K562 (cell line): ENCODE results near the gene CRYBG1. TPM values are rescaled to one million over a fixed set of nuclear protein-coding genes. Genes with fewer than 3 reads are reported as not detected.

ENCODE experiments used
- ATAC-seq: fragments of 200-7000 bp; cut with Tn5 transposase; 3 replicates; pipeline ENCODE4 v1.9.1; 2020; ENCODE audit warnings: moderate library complexity
- BruUV-seq: library from RNA; stranded (reverse); fragments of 400-500 nt; replicated peaks from 2 replicates; lab custom pipeline; 2021; lab: Mats Ljungman, UMichigan
- CTCF ChIA-PET: fragments of 300-600 bp; formaldehyde crosslinking; extraction: SDS; loops from one replicate; lab custom pipeline; 2021; ENCODE audit warnings: low intra/inter-chr PET ratio; lab: Yijun Ruan, JAX
- POLR2A ChIA-PET: fragments of 300-600, 350-650 bp; sonication (Branson Sonifier 250); formaldehyde crosslinking; extraction: SDS; loops from one replicate; lab custom pipeline; 2021; ENCODE audit warnings: antibody characterized with exemption, inconsistent platforms; lab: Yijun Ruan, JAX
- DNase-seq, 4 experiments: peaks; one replicate each; pipeline versions ENCODE4 v3.0.0 to v3.0.0-alpha.2; 2011 to 2018; ENCODE audit warnings: low spot score in 3 of 4, mixed read lengths in 3 of 4; ENCODE audit errors: extremely low read depth in 1 of 4
- FAIRE-seq: peaks from 2 replicates; lab custom pipeline; 2011; peaks lifted over from hg19 to GRCh38; lab: Jason Lieb, UNC
- H2AFZ ChIP-seq: 2 replicates; pipeline ENCODE4 v1.6.0; 2011; ENCODE audit warnings: low read depth, low read length, control low read depth, inconsistent platforms
- H3K27ac ChIP-seq: fragments of 200-600 bp; 3 replicates; pipeline ENCODE4 v1.8.0; 2011; ENCODE audit warnings: low read depth, mild to moderate bottlenecking, control low read depth, inconsistent platforms, low read length, moderate library complexity, mixed read lengths; ENCODE audit errors: extremely low read depth
- H3K27me3 ChIP-seq, 2 experiments: fragments of 300-600 bp in 1 of 2; 2 replicates in 1 of 2; 3 replicates in 1 of 2; pipeline versions ENCODE4 v1.6.0 to v1.8.0; 2011; ENCODE audit warnings: inconsistent platforms in 2 of 2, low read length in 2 of 2, mild to moderate bottlenecking in 1 of 2, mixed read lengths in 1 of 2, moderate library complexity in 1 of 2; ENCODE audit not compliant: control insufficient read depth in 2 of 2, insufficient read depth in 2 of 2
- H3K36me3 ChIP-seq: fragments of 300-600 bp; 3 replicates; pipeline ENCODE4 v1.8.0; 2011; ENCODE audit warnings: mild to moderate bottlenecking, low read length, inconsistent platforms; ENCODE audit not compliant: control insufficient read depth, insufficient read depth
- H3K4me1 ChIP-seq, 2 experiments: fragments of 200-600 bp in 1 of 2; replicated peaks in 1 of 2; 2 replicates in 1 of 2; 3 replicates in 1 of 2; pipeline versions ENCODE4 v1.5.1 to v1.8.0; 2011; ENCODE audit warnings: inconsistent platforms in 2 of 2, low read length in 2 of 2, mild to moderate bottlenecking in 1 of 2, mixed read lengths in 1 of 2, moderate library complexity in 1 of 2; ENCODE audit not compliant: control insufficient read depth in 2 of 2, insufficient read depth in 2 of 2
- H3K4me2 ChIP-seq: 2 replicates; pipeline ENCODE4 v1.6.1; 2011; ENCODE audit warnings: low read length, control low read depth, inconsistent platforms, mixed read lengths; ENCODE audit not compliant: insufficient read depth
- H3K4me3 ChIP-seq: fragments of 200-600 bp; sonication (generic), shearing (Covaris generic); 2 replicates; pipeline ENCODE4 v1.5.1; 2016; ENCODE audit warnings: control low read depth, inconsistent platforms
- H3K79me2 ChIP-seq: fragments of 200-600 bp; 3 replicates; pipeline ENCODE4 v1.8.0; 2011; ENCODE audit warnings: low read length, inconsistent platforms; ENCODE audit not compliant: control insufficient read depth, insufficient read depth
- H3K9ac ChIP-seq, 2 experiments: 2 replicates each; pipeline versions ENCODE4 v1.6.0 to v1.6.1; 2011; ENCODE audit warnings: low read depth in 2 of 2, low read length in 2 of 2, control low read depth in 1 of 2, inconsistent platforms in 1 of 2, mild to moderate bottlenecking in 1 of 2, mixed read lengths in 1 of 2; ENCODE audit not compliant: insufficient read depth in 1 of 2
- H3K9me1 ChIP-seq: one replicate; pipeline ENCODE4 v1.6.0; 2011; ENCODE audit warnings: inconsistent platforms, mild to moderate bottlenecking, low read length, moderate library complexity; ENCODE audit not compliant: control insufficient read depth, insufficient read depth
- H3K9me3 ChIP-seq: replicated peaks from 2 replicates; pipeline ENCODE4 v1.5.1; 2011; ENCODE audit warnings: low read depth, low read length, inconsistent platforms; ENCODE audit not compliant: control insufficient read depth, insufficient read depth
- H4K20me1 ChIP-seq: replicated peaks from 2 replicates; pipeline ENCODE4 v1.6.1; 2011; ENCODE audit warnings: low read length, inconsistent platforms, mixed read lengths; ENCODE audit not compliant: control insufficient read depth, insufficient read depth
- CBFA2T3 ChIP-seq: fragments of 450-650 bp; IDR thresholded peaks from 2 replicates; pipeline ENCODE4 v1.6.1; 2017
- ELF2 ChIP-seq: fragments of 250-450 bp; sonication (Bioruptor Pico); IDR thresholded peaks from 2 replicates; pipeline ENCODE4 v1.5.0; 2021; ENCODE audit warnings: mild to moderate bottlenecking
- MYBL2 ChIP-seq, 2 experiments: fragments of 450-650 bp in 1 of 2; sonication (generic) in 1 of 2; formaldehyde crosslinking in 1 of 2; IDR thresholded peaks; 2 replicates each; pipeline versions ENCODE4 v1.6.1 to v1.8.1; 2017 to 2022; ENCODE audit warnings: borderline replicate concordance in 1 of 2, inconsistent platforms in 1 of 2, low read depth in 1 of 2, mild to moderate bottlenecking in 1 of 2, missing genetic modification reagents in 1 of 2, moderate library complexity in 1 of 2
- SIX5 ChIP-seq, 2 experiments: IDR thresholded peaks; 2 replicates each; pipeline ENCODE4 v1.6.1; 2011; ENCODE audit warnings: low read length in 2 of 2, borderline replicate concordance in 1 of 2, low read depth in 1 of 2, mild to moderate bottlenecking in 1 of 2, moderate library complexity in 1 of 2; ENCODE audit not compliant: insufficient read depth in 1 of 2
- SMAD3 ChIP-seq: fragments of 450-650 bp; formaldehyde crosslinking; conservative IDR thresholded peaks from 2 replicates; pipeline ENCODE4 v1.4.0; 2020; ENCODE audit warnings: mild to moderate bottlenecking
- SMARCC2 ChIP-seq: fragments of 450-650 bp; IDR thresholded peaks from 2 replicates; pipeline ENCODE4 v1.6.1; 2017; ENCODE audit warnings: antibody characterized with exemption, moderate library complexity, mild to moderate bottlenecking, low read depth
- TAF15 ChIP-seq: fragments of 200-400 bp; formaldehyde crosslinking; IDR thresholded peaks from 2 replicates; pipeline ENCODE4 v1.6.1; 2017; ENCODE audit warnings: mild to moderate bottlenecking, low read depth, low read length, moderate library complexity
- TRIM28 ChIP-seq: fragments of 450-650 bp; IDR thresholded peaks from 2 replicates; pipeline ENCODE4 v1.6.1; 2017
- ZKSCAN1 ChIP-seq: fragments of 150-350 bp; IDR thresholded peaks from 2 replicates; pipeline ENCODE4 v1.6.1; 2016; ENCODE audit warnings: low read depth, low read length
- ZNF134 ChIP-seq: fragments of 250-450 bp; sonication (Bioruptor Pico); conservative IDR thresholded peaks from 2 replicates; pipeline ENCODE4 v1.4.0; 2020
- ZNF609 ChIP-seq: sonication (generic); formaldehyde crosslinking; IDR thresholded peaks from 2 replicates; pipeline ENCODE4 v1.8.1; 2023; ENCODE audit warnings: missing genetic modification reagents, mild to moderate bottlenecking, borderline replicate concordance
- WGBS: fragments of 100-300 bp; shearing (Covaris generic); methylation state at CpG from one replicate; pipeline ENCODE4 v1.1.6; 2016; ENCODE audit warnings: low coverage, mixed read lengths; ENCODE audit not compliant: insufficient coverage; ENCODE audit errors: missing lambda C conversion rate; 5-methylcytosine and 5-hydroxymethylcytosine counted together
- in situ Hi-C: fragments of 300-500 bp; cut with MboI; formaldehyde crosslinking; loops from 4 replicates; pipeline ENCODE4 v1.15.0; 2018; ENCODE audit warnings: inconsistent platforms, mixed read lengths
- intact Hi-C: fragments of 100-400 bp; cut with micrococcal nuclease; formaldehyde crosslinking; loops from 2 replicates; pipeline ENCODE4 v1.14.2; 2022
- polyA plus RNA-seq, 8 experiments: library from polyadenylated mRNA; depleted of rRNA in 4 of 8; stranded (reverse) in 5 of 8; unstranded in 3 of 8; fragments of >200 nt; fragmentation: Nextera tagmentation in 2 of 8; fragmentation: Illumina TruSeq in 1 of 8; extraction: Ambion mirVana in 2 of 8; extraction: Trizol in 1 of 8; gene quantifications; 2 replicates each; pipeline versions ENCODE4 v1.2.1 to v1.2.3, GENCODE V29; 2011 to 2014; ENCODE audit warnings: inconsistent platforms in 1 of 8, missing spikeins in 1 of 8
- total RNA-seq, 7 experiments: library from RNA; depleted of rRNA in 6 of 7; stranded (reverse); fragments of >200 nt in 6 of 7; fragmentation: Illumina TruSeq in 2 of 7; extraction: Trizol in 2 of 7; gene quantifications; 2 replicates each; pipeline versions ENCODE4 v1.2.1 to v1.2.3, GENCODE V29; 2011 to 2021; ENCODE audit warnings: low replicate concordance in 1 of 7

The CRYBG1 gene
- total and polyA plus RNA-seq, 9 of the 15 experiments (the other 6 are each of a cell fraction or from before 2014, with no cell fraction given): 0.07 to 0.47 (median 0.11) TPM

- no peak for ATAC-seq
These were observed 170.0 kb downstream of the CRYBG1 start for GRCh38 chr6:106530502-106530901.

More at GRCh38 chr6:106530502-106530901, 170.0 kb downstream of the CRYBG1 start:
- BruUV-seq: no TSS peak
- no peak for FAIRE-seq
- CTCF ChIA-PET: interaction anchor here (0.6 kb wide), 1 partner anchor 86 kb away, joined by 4 read pairs; no protein-coding TSS in a partner anchor
- no peak overlapping the region for H3K4me2 ChIP-seq
- H3K9me1 ChIP-seq: no peaks in the 10 kb centered on the region
- no peaks in the 10 kb centered on the region for H3K79me2 ChIP-seq
- 0% methylated on average over 1 of the region's 1 CpG for WGBS
- H3K4me1 ChIP-seq: no peaks in the 10 kb centered on the region
- no peak overlapping the region for H2AFZ ChIP-seq
- DNase-seq: no peak
- intact Hi-C loops (no loop called here), in situ Hi-C loops (no loop called here)
- POLR2A ChIA-PET: no interaction called here
- H3K27ac ChIP-seq: no peak overlapping the region
- no peak overlapping the region for H3K4me3 ChIP-seq
- no peaks in the 10 kb centered on the region for H3K36me3 ChIP-seq
- peaks cover 2 to 9% of the 10 kb centered on the region in 2 experiments; a peak in 3 of 5 replicates for H3K27me3 ChIP-seq
- no peak overlapping the region for H3K9ac ChIP-seq
- TF ChIP-seq SMAD3 (no peak), MYBL2 (IDR thresholded peaks at IDR 0.05; ENCODE audit: low read depth) (no peak), MYBL2 (CRISPR knock-in tag; IDR thresholded peaks at IDR 0.05; ENCODE audit: borderline replicate concordance) (no peak), TAF15 (no peak), SIX5 (IDR thresholded peaks at IDR 0.05; ENCODE audit: borderline replicate concordance in 1 of 2, insufficient read depth in 1 of 2, low read depth in 1 of 2, low read length in 2 of 2) (no peak), ZKSCAN1 (no peak), CBFA2T3 (no peak), ELF2 (CRISPR knock-in tag) (no peak), ZNF134 (CRISPR knock-in tag) (no peak), TRIM28 (no peak), ZNF609 (CRISPR knock-in tag) (no peak), SMARCC2 (no peak)
- TF ChIP-seq, all 486 proteins: peak for 0
- H4K20me1 ChIP-seq: no peaks in the 10 kb centered on the region
- H3K9me3 ChIP-seq: no peaks in the 10 kb centered on the region
